SK-N-MC (cell line): ENCODE results near the gene FIBP.

Experiments used
- DNase-seq: peaks from one replicate; pipeline ENCODE4 v3.0.0-alpha.2; 2011; ENCODE audit warnings: low read depth, low spot score
- H3K27ac ChIP-seq: fragments of 200-600 bp; sonication (generic); 2 replicates; pipeline ENCODE4 v1.5.1; 2016; ENCODE audit warnings: mixed run types
- H3K36me3 ChIP-seq: fragments of 200-600 bp; sonication (generic); 2 replicates; pipeline ENCODE4 v1.6.1; 2017; ENCODE audit warnings: antibody characterized with exemption, low read length, mixed read lengths; ENCODE audit not compliant: insufficient read depth
- H3K4me3 ChIP-seq: fragments of 200-600 bp; sonication (generic); 2 replicates; pipeline ENCODE4 v1.5.1; 2016
- H3K9ac ChIP-seq: fragments of 200-600 bp; sonication (generic); 2 replicates; pipeline ENCODE4 v1.8.0; 2017; ENCODE audit warnings: mixed run types, mixed read lengths; ENCODE audit not compliant: insufficient read length
- H3K9me3 ChIP-seq: fragments of 200-600 bp; sonication (generic); 2 replicates; pipeline ENCODE4 v1.6.1; 2017; ENCODE audit warnings: low read depth, mild to moderate bottlenecking, antibody characterized with exemption, low read length, moderate library complexity, mixed read lengths
- EZH2 ChIP-seq: fragments of 200-600 bp; sonication (generic); IDR thresholded peaks from one replicate; pipeline ENCODE4 v1.6.1; 2017; ENCODE audit warnings: antibody characterized with exemption
- FOXP2 ChIP-seq: optimal IDR thresholded peaks from 2 replicates; pipeline ENCODE3; 2011; ENCODE audit warnings: mild to moderate bottlenecking, moderate library complexity; ENCODE audit not compliant: insufficient read depth; ENCODE audit errors: extremely low read length, control extremely low read depth
- POLR2AphosphoS5 ChIP-seq: IDR thresholded peaks from 2 replicates; pipeline ENCODE4 v1.6.1; 2012; ENCODE audit warnings: mild to moderate bottlenecking, low read depth, low read length, borderline replicate concordance

Gene FIBP

DNA sequence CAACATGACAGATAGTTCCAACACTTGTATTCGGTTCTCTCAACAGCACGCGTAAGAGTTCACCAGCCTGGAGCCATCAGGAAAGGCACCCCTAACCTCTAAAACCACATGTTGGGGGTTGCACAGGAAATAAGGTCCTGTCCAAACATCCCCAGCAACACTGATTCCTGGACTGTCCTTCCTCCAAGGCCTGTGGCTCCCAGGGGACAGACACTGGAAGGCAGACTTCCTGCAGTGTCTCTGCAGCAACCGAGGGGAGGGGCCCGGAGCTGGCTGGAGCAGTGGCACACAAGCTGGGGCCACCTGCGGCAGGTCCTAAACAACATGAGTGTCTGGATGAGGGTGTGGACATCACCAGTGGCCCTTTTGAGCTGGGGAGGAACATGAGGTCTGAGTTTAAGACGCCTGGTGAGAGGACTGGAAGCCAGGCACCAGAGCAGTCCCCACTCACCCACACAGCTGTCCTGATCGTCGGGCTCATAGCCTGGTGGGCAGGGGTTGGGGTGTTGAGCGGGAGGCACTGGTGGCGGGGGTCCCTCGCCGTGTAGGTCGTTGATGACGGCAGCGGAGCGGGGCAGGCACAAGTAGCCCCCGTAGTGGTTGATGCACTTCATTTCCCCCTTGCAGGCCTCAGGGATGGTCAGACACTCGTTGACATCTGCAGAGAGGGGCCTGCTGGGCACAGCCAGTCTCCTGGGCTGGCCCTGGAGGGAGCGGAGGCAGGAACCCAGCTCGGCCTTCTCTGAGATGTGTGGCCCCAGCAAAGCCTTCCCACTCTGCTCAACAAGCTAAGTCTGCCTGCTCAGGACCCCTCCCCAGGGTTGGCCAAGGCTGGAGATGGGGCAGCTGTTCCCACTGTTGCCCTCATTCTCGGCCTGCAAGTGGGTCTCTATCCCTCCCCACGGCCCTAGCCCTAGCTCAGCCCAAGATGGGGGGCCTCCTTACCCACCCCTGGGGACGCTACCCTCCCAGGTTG, 17.3 kb downstream of the FIBP start:
- Histone ChIP-seq H3K9me3 (no peaks in the 10 kb centered on the region), H3K9ac (no peak overlapping the region), H3K36me3 (peaks cover 3% of the 10 kb centered on the region; the same call in 1 of the 2 replicates), H3K4me3 (no peak overlapping the region), H3K27ac (no peak overlapping the region)
- no peak for DNase-seq
- no peak for TF ChIP-seq EZH2
- no peak for TF ChIP-seq FOXP2

DNA sequence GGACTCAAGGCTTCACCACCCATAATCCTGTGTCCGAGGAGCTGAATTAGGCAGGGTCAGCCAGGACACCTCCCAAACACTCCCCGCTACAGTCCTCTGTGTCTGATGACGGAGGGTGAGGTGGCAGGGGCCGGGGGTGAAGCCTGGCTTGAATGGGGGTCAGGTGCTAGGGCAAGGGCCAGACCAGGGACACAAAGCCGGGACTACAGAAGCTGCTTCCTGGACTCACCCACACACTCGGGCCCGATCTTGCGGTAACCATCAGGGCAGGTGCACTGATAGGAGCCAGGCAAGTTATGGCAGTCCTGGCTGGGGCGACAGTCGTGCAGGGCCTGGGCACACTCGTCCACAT, 18.0 kb downstream of the FIBP start:
- no peaks in the 10 kb centered on the region for H3K9me3 ChIP-seq
- H3K4me3 ChIP-seq = no peak overlapping the region
- peaks cover 7% of the 10 kb centered on the region; the same call in 1 of the 2 replicates for H3K36me3 ChIP-seq
- DNase-seq = no peak
- TF ChIP-seq EZH2 (no peak), POLR2AphosphoS5 (no peak), FOXP2 (no peak)
- no peak overlapping the region for H3K27ac ChIP-seq
- no peak overlapping the region for H3K9ac ChIP-seq

DNA sequence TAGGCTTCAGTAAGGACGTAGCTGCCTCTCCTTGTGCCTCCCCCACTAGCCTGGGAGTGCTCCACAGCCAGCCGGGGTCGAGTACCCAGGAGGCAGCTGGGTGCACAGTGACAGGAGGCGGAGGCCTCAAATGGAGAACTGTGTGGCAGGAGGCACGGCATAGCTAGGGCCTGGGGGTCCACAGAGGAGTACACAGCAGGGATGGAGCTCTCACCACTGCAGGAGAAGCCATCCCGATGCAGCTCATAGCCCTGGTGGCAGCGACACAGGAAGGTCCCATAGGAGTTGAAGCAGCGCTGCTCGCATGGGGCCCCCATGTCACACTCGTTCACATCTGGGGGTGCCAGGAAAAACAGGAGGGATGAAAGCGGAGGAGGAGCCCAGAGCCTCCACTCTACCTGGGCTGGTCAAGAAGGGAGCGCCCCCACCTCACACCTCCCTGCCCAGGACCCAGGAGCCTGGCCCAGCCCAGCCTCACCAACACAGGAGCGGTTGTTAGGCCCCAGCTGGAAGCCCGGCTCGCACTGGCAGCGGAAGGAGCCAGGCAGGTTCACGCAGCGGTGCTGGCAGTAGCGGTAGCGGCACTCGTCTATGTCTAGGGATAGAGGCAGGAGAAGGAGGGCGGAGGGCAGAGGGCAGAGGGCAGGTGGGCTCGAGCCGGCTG, 18.5 kb downstream of the FIBP start:
- no peak for TF ChIP-seq POLR2AphosphoS5
- no peak for TF ChIP-seq FOXP2
- Histone ChIP-seq H3K9me3 (no peaks in the 10 kb centered on the region), H3K27ac (no peak overlapping the region), H3K36me3 (peaks cover 13% of the 10 kb centered on the region; the same call in 1 of the 2 replicates), H3K4me3 (no peak overlapping the region), H3K9ac (no peak overlapping the region)
- DNase-seq = no peak

DNA sequence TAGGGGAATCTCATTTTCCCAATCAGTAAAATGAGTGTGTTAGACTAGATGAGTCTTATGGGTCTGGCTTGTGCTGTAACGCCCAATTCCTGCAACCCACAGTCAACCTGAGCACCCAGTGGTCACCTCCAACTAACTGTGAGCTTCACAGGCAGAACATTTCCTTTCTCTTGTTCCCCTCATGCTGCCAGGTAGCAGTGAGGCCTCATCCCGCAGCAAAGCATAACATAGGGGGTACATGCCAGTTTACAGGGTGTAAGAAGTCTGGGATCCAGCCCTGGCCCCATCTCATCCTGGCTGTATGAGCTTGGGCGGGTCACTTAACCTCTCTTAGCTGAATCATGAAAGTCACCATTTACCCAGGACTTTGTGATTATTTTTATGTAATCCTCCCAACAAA, 19.4 kb downstream of the FIBP start:
- no peak for DNase-seq
- peaks cover 21% of the 10 kb centered on the region; the same call in 1 of the 2 replicates for H3K36me3 ChIP-seq
- no peak overlapping the region for H3K9ac ChIP-seq
- no peaks in the 10 kb centered on the region for H3K9me3 ChIP-seq
- H3K27ac ChIP-seq = no peak overlapping the region
- H3K4me3 ChIP-seq = no peak overlapping the region
- TF ChIP-seq POLR2AphosphoS5 (peak; percentile 27; the same call in 1 of the 2 replicates), EZH2 (no peak)

DNA sequence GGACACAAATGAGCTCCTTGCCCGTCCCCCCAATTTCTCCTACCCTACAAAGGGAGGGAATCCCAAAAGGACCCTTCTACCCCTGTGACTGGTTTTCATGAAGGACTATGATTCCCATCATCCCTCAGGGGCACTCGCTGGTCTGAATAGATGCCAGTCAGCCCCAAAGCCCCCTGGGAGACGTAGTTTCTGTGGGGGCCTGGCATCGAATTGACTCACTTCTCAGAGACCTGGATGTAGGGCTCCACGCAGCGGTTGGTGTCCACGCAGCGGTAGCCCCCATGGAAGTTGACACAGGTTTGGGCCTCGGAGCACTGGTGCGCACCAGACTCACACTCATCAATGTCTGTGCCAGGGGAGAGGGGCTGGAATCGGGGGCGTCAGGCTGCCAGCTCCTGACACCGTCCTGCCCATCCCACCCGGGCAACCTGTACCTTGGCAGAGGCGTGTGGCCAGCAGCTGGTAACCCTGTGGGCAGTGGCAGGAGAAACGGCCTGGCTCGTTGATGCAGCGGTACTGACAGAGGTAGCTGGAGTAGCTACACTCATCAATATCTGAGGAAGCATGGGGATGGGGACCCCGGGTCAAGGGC, 20.1 kb downstream of the FIBP start:
- Histone ChIP-seq H3K9me3 (no peaks in the 10 kb centered on the region), H3K27ac (no peak overlapping the region), H3K9ac (no peak overlapping the region), H3K4me3 (no peak overlapping the region), H3K36me3 (peaks cover 29% of the 10 kb centered on the region; the same call in 1 of the 2 replicates)
- DNase-seq = no peak
- TF ChIP-seq EZH2 = no peak
- no peak for TF ChIP-seq FOXP2
- TF ChIP-seq POLR2AphosphoS5 = no peak; the same call in 1 of the 2 replicates

DNA sequence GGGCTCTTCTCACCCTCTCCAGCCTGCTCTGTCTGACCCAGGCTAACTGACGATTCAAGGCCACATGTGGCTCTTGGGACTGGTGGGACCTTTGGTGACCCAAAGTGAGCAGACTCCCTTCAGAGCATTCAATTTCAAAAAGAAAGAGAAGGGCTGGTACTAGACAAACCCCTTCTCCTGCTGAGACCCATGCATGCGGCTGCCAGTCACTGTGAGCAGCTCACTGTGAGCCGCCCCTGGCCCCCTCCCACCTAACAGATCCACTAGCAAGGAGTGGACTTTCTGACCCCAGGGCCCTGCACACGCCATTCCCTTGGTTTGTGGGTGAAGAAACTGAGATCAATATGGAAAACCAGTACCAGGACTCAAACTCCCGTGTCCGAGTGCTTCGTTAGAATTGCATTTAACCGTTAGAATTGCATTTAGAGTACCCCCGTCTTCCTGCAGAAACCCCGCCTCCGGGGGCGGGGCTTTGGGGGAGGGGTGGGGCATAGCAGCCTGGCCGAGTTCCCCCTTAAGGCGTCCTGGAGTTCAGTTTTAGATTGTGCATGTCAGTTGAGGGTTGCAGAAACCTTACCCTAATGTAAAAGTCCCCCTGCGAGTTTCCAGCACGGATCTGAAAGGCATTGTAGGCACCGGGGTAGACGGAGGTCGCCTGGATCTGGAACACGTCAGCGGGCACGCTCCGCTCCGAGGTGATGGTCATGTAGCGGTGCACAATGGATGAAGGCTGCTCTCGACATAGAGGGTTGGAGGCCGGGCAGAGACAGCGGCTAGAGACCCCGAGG, 20.8 kb downstream of the FIBP start:
- no peak overlapping the region for H3K9ac ChIP-seq
- H3K9me3 ChIP-seq = no peaks in the 10 kb centered on the region
- DNase-seq = no peak
- H3K4me3 ChIP-seq = no peak overlapping the region; the same call in 1 of the 2 replicates
- TF ChIP-seq FOXP2 (no peak), POLR2AphosphoS5 (no peak), EZH2 (no peak)
- peaks cover 36% of the 10 kb centered on the region; the same call in 1 of the 2 replicates for H3K36me3 ChIP-seq
- peak overlapping the region; percentile 33; the same call in 1 of the 2 replicates for H3K27ac ChIP-seq

DNA sequence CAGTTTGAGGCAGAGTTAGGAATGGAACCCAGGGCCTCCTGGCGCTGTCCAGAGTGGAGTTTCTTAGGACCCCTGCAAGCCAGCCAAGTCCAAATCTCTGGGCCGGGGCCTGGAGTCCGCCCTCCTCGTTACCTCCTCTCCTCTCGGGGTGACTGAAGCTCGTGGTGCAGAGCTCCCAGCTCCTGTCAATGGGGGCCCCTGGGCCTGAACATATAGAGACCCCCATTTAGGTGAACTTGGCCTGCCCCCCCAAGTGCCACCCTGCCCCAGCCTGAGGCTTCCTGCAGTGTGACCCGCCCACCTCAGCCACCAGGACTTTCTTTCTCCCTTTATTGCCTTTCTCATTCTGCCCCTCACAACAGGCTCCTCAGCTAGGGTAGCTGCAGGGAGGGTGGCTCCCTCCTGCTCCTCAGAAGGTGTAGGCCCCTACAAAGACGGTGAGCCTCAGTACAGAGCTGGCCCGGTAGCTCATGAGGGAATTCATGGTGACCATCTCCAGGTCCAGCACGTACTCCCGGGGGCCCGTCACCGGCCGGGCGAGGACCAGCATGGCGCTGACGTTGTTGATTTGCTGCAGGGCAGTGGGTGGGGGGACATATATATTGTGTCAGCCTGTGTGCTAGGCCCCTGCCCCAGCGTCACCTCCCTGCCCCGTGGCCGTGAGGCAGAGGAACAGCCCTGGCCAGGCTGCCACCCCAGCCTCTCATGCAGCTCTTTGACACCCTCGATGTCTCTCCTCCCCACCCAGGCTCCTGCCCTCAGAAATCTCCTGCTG, 21.6 kb downstream of the FIBP start:
- H3K36me3 ChIP-seq = peaks cover 43% of the 10 kb centered on the region; the same call in 1 of the 2 replicates
- no peak for TF ChIP-seq POLR2AphosphoS5
- no peak for TF ChIP-seq FOXP2
- TF ChIP-seq EZH2 = no peak
- H3K27ac ChIP-seq = no peak overlapping the region
- no peak overlapping the region for H3K9ac ChIP-seq
- no peak overlapping the region for H3K4me3 ChIP-seq
- DNase-seq = no peak
- no peaks in the 10 kb centered on the region for H3K9me3 ChIP-seq
